Sigmoid colon (tissue), 4 donors: ENCODE results near the gene NEMF.

Experiments used
- CTCF ChIP-seq, 4 experiments: fragments of 450-650 bp in 3 of 4; fragments of 200-600 bp in 1 of 4; IDR thresholded peaks; one replicate each; pipeline ENCODE4 v1.5.1; 2016 to 2019; ENCODE audit warnings: antibody characterized with exemption in 4 of 4, mild to moderate bottlenecking in 3 of 4, moderate library complexity in 2 of 4
- EP300 ChIP-seq, 4 donors: sonication (generic); formaldehyde crosslinking; IDR thresholded peaks; one replicate each; pipeline ENCODE4 v1.6.1; 2017; ENCODE audit warnings: antibody characterized with exemption in 4 of 4

GRCh38 chr14:49745191-49745590, 107.4 kb downstream of the NEMF start:
- TF ChIP-seq CTCF (IDR thresholded peaks at IDR 0.05) = no peak
- TF ChIP-seq EP300 (IDR thresholded peaks at IDR 0.05) = no peak
